ENCODE results near the gene CADPS2. TPM values are rescaled to one million over a fixed set of nuclear protein-coding genes. Genes with fewer than 3 reads are reported as not detected.

Gene CADPS2
- polyA plus RNA-seq, 3 donors = not detected

DNA sequence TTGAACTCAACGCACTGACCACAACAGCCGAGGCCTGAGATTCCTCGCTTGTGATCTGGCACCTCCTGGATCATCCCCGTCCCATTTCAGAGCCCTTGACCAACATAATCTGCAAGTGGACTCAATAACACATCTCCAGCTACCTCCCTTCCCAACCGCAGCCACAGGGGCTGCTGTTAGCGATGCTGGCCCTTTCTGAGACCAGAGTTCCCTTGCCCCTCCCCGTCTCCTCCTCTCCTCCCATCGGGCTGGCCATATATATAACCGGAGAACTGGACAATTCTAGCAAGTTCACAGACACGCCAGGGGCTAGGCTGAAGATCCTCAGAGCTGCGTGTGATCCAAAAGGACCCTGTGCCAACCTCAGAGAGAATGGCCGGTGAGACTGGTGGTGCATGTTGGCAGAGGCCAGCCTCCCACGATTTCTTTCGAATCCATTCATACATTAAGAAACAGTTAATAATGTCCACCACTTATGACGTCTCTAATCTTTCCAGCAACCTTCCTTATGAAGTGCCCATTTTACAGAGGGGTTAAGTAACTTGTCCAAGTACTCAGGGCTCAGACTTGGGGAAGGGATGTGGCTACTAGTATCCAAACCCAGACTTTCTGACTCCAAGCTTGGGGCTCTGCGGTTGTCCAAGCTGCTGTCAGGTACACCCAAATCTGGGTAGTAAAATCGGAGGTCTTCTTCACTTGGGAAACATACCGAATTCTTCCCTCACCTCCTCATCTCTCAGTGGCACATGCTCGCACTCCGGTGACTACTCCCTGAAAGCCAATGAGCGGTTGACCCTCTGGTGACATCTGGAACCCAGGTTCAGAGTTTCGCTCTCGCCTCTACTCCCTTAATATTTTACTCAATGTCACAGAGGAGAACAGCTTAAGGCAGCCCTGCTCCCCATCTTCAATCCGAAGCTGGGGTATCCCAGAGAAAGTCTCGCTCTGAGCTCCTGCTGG is 570.5 kb downstream of the CADPS2 start:
- no peaks in the 10 kb centered on the region for H3K79me2 ChIP-seq (ENCODE audit: insufficient read depth, low read length)
- H3K27ac Mint-ChIP-seq = no peak overlapping the region
- TF ChIP-seq, protein P1, sequence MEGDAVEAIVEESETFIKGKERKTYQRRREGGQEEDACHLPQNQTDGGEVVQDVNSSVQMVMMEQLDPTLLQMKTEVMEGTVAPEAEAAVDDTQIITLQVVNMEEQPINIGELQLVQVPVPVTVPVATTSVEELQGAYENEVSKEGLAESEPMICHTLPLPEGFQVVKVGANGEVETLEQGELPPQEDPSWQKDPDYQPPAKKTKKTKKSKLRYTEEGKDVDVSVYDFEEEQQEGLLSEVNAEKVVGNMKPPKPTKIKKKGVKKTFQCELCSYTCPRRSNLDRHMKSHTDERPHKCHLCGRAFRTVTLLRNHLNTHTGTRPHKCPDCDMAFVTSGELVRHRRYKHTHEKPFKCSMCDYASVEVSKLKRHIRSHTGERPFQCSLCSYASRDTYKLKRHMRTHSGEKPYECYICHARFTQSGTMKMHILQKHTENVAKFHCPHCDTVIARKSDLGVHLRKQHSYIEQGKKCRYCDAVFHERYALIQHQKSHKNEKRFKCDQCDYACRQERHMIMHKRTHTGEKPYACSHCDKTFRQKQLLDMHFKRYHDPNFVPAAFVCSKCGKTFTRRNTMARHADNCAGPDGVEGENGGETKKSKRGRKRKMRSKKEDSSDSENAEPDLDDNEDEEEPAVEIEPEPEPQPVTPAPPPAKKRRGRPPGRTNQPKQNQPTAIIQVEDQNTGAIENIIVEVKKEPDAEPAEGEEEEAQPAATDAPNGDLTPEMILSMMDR (IDR thresholded peaks at IDR 0.05) = no peak
- no peak overlapping the region for H2AFZ ChIP-seq (ENCODE audit: insufficient read depth, low read depth, low read length, poor library complexity, severe bottlenecking)
- H3K4me1 Mint-ChIP-seq = peaks cover 3% of the 10 kb centered on the region
- H3K4me3 ChIP-seq (replicated peaks in 1 of 3; ENCODE audit: low read depth in 2 of 3, low read length in 3 of 3) = no peak overlapping the region
- 8% methylated on average over 18 of the region's 25 CpGs for WGBS (ENCODE audit: insufficient coverage)
- H3K27me3 ChIP-seq (ENCODE audit: control insufficient read depth in 2 of 2, insufficient read depth in 2 of 2, low read length in 2 of 2) = peaks cover 73 to 77% of the 10 kb centered on the region in 2 donors
- intact Hi-C loops (cut with micrococcal nuclease) = no loop called here
- peaks cover 3 to 51% of the 10 kb centered on the region in 2 donors for H3K9me3 ChIP-seq (replicated peaks in 1 of 2; ENCODE audit: control insufficient read depth in 1 of 2, insufficient read depth in 1 of 2, low read length in 2 of 2)
- H3K9ac ChIP-seq (ENCODE audit: insufficient read depth, low read length, poor library complexity, severe bottlenecking) = no peak overlapping the region
- no peaks in the 10 kb centered on the region for H3K4me1 ChIP-seq (ENCODE audit: control insufficient read depth in 1 of 2, insufficient read depth in 2 of 2, low read length in 2 of 2)
- no peaks in the 10 kb centered on the region for H3K36me3 ChIP-seq (replicated peaks in 1 of 2; ENCODE audit: control insufficient read depth in 1 of 2, insufficient read depth in 2 of 2, low read length in 2 of 2)
- no peaks in the 10 kb centered on the region for H4K20me1 ChIP-seq (ENCODE audit: insufficient read depth, low read length)
- H3K27ac ChIP-seq (ENCODE audit: low read depth in 1 of 2, low read length in 2 of 2) = no peak overlapping the region
- peaks cover 66 to 76% (median 67%) of the 10 kb centered on the region in 3 donors for H3K27me3 Mint-ChIP-seq (ENCODE audit: low read depth in 3 of 3)
- H3K4me3 Mint-ChIP-seq = peak overlapping the region in 1 of 2 donors; percentile 80
- peaks cover 8 to 48% (median 24%) of the 10 kb centered on the region in 7 donors for H3K9me3 Mint-ChIP-seq
- H3K36me3 Mint-ChIP-seq = peaks cover 0 to 4% of the 10 kb centered on the region in 2 donors
- no peak overlapping the region for H3K4me2 ChIP-seq (replicated peaks; ENCODE audit: extremely low read depth, low read length, poor library complexity, severe bottlenecking)
- no peak for DNase-seq

- 50% methylated on average over 1 of the region's 4 CpGs for WGBS (ENCODE audit: insufficient coverage)
- H3K4me3 ChIP-seq (replicated peaks in 1 of 3; ENCODE audit: low read depth in 2 of 3, low read length in 3 of 3) = no peak overlapping the region
- Mint-ChIP-seq H3K9me3 (peaks cover 8 to 50% (median 26%) of the 10 kb centered on the region in 7 donors), H3K36me3 (peaks cover 0 to 4% of the 10 kb centered on the region in 2 donors), H3K27ac (no peak overlapping the region), H3K27me3 (ENCODE audit: low read depth in 3 of 3) (peaks cover 79 to 90% (median 81%) of the 10 kb centered on the region in 3 donors), H3K4me1 (peaks cover 5% of the 10 kb centered on the region), H3K4me3 (peak overlapping the region in 1 of 2 donors; percentile 80)
- no peak for DNase-seq
- no peaks in the 10 kb centered on the region for H3K4me1 ChIP-seq (ENCODE audit: control insufficient read depth in 1 of 2, insufficient read depth in 2 of 2, low read length in 2 of 2)
- H3K36me3 ChIP-seq (replicated peaks in 1 of 2; ENCODE audit: control insufficient read depth in 1 of 2, insufficient read depth in 2 of 2, low read length in 2 of 2) = no peaks in the 10 kb centered on the region
- no peak overlapping the region for H3K4me2 ChIP-seq (replicated peaks; ENCODE audit: extremely low read depth, low read length, poor library complexity, severe bottlenecking)
- H3K79me2 ChIP-seq (ENCODE audit: insufficient read depth, low read length) = no peaks in the 10 kb centered on the region
- peaks cover 88 to 92% of the 10 kb centered on the region in 2 donors for H3K27me3 ChIP-seq (ENCODE audit: control insufficient read depth in 2 of 2, insufficient read depth in 2 of 2, low read length in 2 of 2)
- intact Hi-C loops (cut with micrococcal nuclease) = no loop called here
- peaks cover 3 to 58% of the 10 kb centered on the region in 2 donors for H3K9me3 ChIP-seq (replicated peaks in 1 of 2; ENCODE audit: control insufficient read depth in 1 of 2, insufficient read depth in 1 of 2, low read length in 2 of 2)
- no peak overlapping the region for H3K9ac ChIP-seq (ENCODE audit: insufficient read depth, low read length, poor library complexity, severe bottlenecking)
- H2AFZ ChIP-seq (ENCODE audit: insufficient read depth, low read depth, low read length, poor library complexity, severe bottlenecking) = no peak overlapping the region
- no peak overlapping the region for H3K27ac ChIP-seq (ENCODE audit: low read depth in 1 of 2, low read length in 2 of 2)
- TF ChIP-seq, protein P1 (IDR thresholded peaks at IDR 0.05) = no peak
- no peaks in the 10 kb centered on the region for H4K20me1 ChIP-seq (ENCODE audit: insufficient read depth, low read length)
Observed at GRCh38 chr7:122314284-122314683, 572.0 kb downstream of the CADPS2 start.

Measured in CD14-positive monocyte (primary cell).